M059J (cell line): ENCODE data around the gene IL22RA1. TPM values are rescaled to one million over a fixed set of nuclear protein-coding genes. Genes with fewer than 3 reads are reported as not detected.

Experiments
- DNase-seq: peaks from one replicate; pipeline ENCODE4 v3.0.0-alpha.2; 2012; ENCODE audit warnings: low read depth
- total RNA-seq: library from RNA; depleted of rRNA; stranded (reverse); fragments of >200 nt; shearing (Covaris generic); gene quantifications from 2 replicates; pipeline ENCODE4 v1.2.3, GENCODE V29; 2014; rRNA removed

Gene IL22RA1
- total RNA-seq = 1.3 and 1.9 TPM in 2 replicates

- peak; percentile 61 for DNase-seq
Observed at GRCh38 chr1:24142546-24143534, at the start of gene IL22RA1. Gene IL22RA1, minus strand, starts transcription at chr1:24143140. Its CDS starts 58 bp downstream, at chr1:24143082.

GRCh38 chr1:24191860-24192259 lies 48.9 kb upstream of the IL22RA1 start:
- DNase-seq = peak; percentile 86

- peak; percentile 57 for DNase-seq
Observed at GRCh38 chr1:24190983-24191461, 48.1 kb upstream of the IL22RA1 start.

GRCh38 chr1:24189528-24189927 lies 46.6 kb upstream of the IL22RA1 start:
- DNase-seq = no peak

GRCh38 chr1:24186993-24187790 lies 44.3 kb upstream of the IL22RA1 start, which contains the start of gene IFNLR1:
Gene IFNLR1, minus strand, starts transcription at chr1:24187289. Its CDS starts 41 bp downstream, at chr1:24187248.
- peak; percentile 53 for DNase-seq

- no peak for DNase-seq
Observed at GRCh38 chr1:24186711-24186992, 43.7 kb upstream of the IL22RA1 start.

GRCh38 chr1:24186031-24186710 lies 43.2 kb upstream of the IL22RA1 start:
- no peak for DNase-seq

- no peak for DNase-seq
Observed at GRCh38 chr1:24185076-24185475, 42.1 kb upstream of the IL22RA1 start.

- no peak for DNase-seq
Observed at GRCh38 chr1:24182061-24182460, 39.1 kb upstream of the IL22RA1 start.

- DNase-seq = no peak
Observed at GRCh38 chr1:24181619-24182018, 38.7 kb upstream of the IL22RA1 start.

GRCh38 chr1:24180676-24181075 lies 37.7 kb upstream of the IL22RA1 start:
- no peak for DNase-seq

GRCh38 chr1:24179251-24179840 lies 36.4 kb upstream of the IL22RA1 start:
- no peak for DNase-seq

- DNase-seq = no peak
Observed at GRCh38 chr1:24178407-24178806, 35.5 kb upstream of the IL22RA1 start.

- no peak for DNase-seq
Observed at GRCh38 chr1:24177161-24177560, 34.2 kb upstream of the IL22RA1 start.

- no peak for DNase-seq
Observed at GRCh38 chr1:24175033-24175755, 32.3 kb upstream of the IL22RA1 start.

- no peak for DNase-seq
Observed at GRCh38 chr1:24173638-24174575, 31.0 kb upstream of the IL22RA1 start.

GRCh38 chr1:24172598-24172997 lies 29.7 kb upstream of the IL22RA1 start:
- no peak for DNase-seq

- DNase-seq = no peak
Observed at GRCh38 chr1:24169286-24169685, 26.3 kb upstream of the IL22RA1 start.

GRCh38 chr1:24168245-24168644 lies 25.3 kb upstream of the IL22RA1 start:
- no peak for DNase-seq

GRCh38 chr1:24167008-24167407 lies 24.1 kb upstream of the IL22RA1 start:
- DNase-seq = no peak
